ENCODE data around the gene PCDHGB1.

DNA sequence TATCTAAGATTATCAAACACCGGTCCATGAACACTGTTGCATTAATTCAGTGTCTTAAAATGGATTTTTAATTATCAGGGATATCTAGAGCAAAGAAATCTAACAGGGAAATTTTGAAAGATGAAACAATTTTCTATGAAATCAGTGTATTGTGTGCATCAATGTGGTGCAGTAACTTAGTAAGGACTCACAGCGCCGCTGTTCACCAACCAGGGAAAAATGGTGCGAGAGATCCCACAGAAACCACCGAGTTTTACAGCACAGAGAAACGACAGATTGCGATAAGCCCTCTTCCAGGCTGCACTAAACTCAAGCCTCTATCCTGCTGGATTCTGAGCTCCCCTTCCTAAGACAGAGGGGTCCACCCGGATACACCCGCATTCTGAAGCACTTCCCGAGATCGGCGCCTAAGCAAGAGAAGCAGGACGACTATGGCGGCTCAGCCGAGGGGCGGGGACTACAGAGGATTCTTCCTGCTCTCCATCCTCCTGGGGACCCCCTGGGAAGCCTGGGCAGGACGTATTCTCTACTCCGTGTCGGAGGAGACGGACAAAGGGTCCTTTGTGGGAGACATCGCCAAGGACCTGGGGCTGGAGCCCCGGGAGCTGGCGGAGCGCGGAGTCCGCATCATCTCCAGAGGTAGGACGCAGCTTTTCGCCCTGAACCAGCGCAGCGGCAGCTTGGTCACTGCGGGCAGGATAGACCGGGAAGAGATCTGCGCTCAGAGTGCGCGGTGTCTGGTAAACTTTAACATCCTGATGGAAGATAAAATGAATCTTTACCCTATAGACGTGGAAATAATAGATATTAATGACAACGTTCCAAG lies 32.8 kb downstream of the PCDHGB1 start, which contains the start of gene PCDHGA7:
- no peak for TF ChIP-seq POLR2A (IDR thresholded peaks at IDR 0.05; ENCODE audit: low read depth, low read length)
- no peak for TF ChIP-seq TAF1 (IDR thresholded peaks at IDR 0.05; ENCODE audit: borderline replicate concordance, low read depth, low read length)
